ENCODE data around the gene SPINK5.

DNA sequence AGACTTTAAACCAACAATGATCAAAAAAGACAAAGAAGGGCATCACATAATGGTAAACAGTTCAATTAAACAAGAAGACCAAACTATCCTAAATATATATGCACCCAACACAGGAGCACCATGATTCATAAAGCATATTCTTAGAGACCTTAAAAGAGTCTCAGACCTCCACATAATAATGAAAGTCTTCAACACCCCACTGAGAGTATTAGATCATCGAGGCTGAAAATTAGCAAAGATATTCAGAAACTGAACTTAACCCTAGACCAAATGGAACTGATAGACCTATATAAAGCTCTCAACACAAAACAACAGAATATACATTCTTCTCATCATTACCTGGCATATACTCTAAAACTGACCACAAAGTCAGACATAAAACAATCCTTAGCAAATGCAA, 92.8 kb downstream of the SPINK5 start:
- TF ChIP-seq, protein P1, sequence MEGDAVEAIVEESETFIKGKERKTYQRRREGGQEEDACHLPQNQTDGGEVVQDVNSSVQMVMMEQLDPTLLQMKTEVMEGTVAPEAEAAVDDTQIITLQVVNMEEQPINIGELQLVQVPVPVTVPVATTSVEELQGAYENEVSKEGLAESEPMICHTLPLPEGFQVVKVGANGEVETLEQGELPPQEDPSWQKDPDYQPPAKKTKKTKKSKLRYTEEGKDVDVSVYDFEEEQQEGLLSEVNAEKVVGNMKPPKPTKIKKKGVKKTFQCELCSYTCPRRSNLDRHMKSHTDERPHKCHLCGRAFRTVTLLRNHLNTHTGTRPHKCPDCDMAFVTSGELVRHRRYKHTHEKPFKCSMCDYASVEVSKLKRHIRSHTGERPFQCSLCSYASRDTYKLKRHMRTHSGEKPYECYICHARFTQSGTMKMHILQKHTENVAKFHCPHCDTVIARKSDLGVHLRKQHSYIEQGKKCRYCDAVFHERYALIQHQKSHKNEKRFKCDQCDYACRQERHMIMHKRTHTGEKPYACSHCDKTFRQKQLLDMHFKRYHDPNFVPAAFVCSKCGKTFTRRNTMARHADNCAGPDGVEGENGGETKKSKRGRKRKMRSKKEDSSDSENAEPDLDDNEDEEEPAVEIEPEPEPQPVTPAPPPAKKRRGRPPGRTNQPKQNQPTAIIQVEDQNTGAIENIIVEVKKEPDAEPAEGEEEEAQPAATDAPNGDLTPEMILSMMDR (conservative IDR thresholded peaks at IDR 0.05; ENCODE audit: low read depth, low read length), result no peak
- TF ChIP-seq EZH2phosphoT487 (IDR thresholded peaks at IDR 0.05; ENCODE audit: borderline replicate concordance, low read length) (no peak), EZH2 (IDR thresholded peaks at IDR 0.05; ENCODE audit: low read length, unreplicated experiment) (no peak)
